ENCODE results near the gene POLR1A. TPM values are rescaled to one million over a fixed set of nuclear protein-coding genes. Genes with fewer than 3 reads are reported as not detected.

The POLR1A gene
- total RNA-seq, 1 experiment from 2014 or later = 47.5 TPM

GRCh38 chr2:86072271-86072858, 33.3 kb downstream of the POLR1A start (continued):
- TF ChIP-seq SMAD4 (CRISPR knock-in tag; IDR thresholded peaks at IDR 0.05) (no peak), ESRRA (CRISPR knock-in tag; IDR thresholded peaks at IDR 0.05; ENCODE audit: borderline replicate concordance) (no peak)

- ChIA-PET POLR2A (no interaction called here), CTCF (interaction anchor here (1.7 kb wide), 1 partner anchor 9 kb away, joined by 4 read pairs; no protein-coding TSS in a partner anchor)
- no peak for DNase-seq (ENCODE audit: low spot score)
- TF ChIP-seq SOX15 (CRISPR knock-in tag; IDR thresholded peaks at IDR 0.05) (no peak), NFYB (CRISPR knock-in tag; conservative IDR thresholded peaks at IDR 0.05; ENCODE audit: low read depth) (no peak), JAZF1 (CRISPR knock-in tag; IDR thresholded peaks at IDR 0.05) (no peak), NFE2L1 (CRISPR knock-in tag; IDR thresholded peaks at IDR 0.05) (no peak), ZBTB43 (CRISPR knock-in tag; IDR thresholded peaks at IDR 0.05) (no peak), ELF4 (CRISPR knock-in tag; IDR thresholded peaks at IDR 0.05; ENCODE audit: low read depth) (no peak), ATF2 (CRISPR knock-in tag; IDR thresholded peaks at IDR 0.05; ENCODE audit: borderline replicate concordance, low read depth) (no peak), ZNF416 (CRISPR knock-in tag; IDR thresholded peaks at IDR 0.05) (no peak), FOXP1 (CRISPR knock-in tag; IDR thresholded peaks at IDR 0.05; ENCODE audit: borderline replicate concordance) (no peak), GTF2I (CRISPR knock-in tag; conservative IDR thresholded peaks at IDR 0.05) (no peak), FOXK1 (CRISPR knock-in tag; IDR thresholded peaks at IDR 0.05) (no peak), GRHL2 (CRISPR knock-in tag; IDR thresholded peaks at IDR 0.05; ENCODE audit: insufficient replicate concordance, severe bottlenecking) (no peak), ERG (CRISPR knock-in tag; IDR thresholded peaks at IDR 0.05) (no peak), ZBTB21 (CRISPR knock-in tag; IDR thresholded peaks at IDR 0.05; ENCODE audit: borderline replicate concordance) (no peak), ZNF219 (CRISPR knock-in tag; IDR thresholded peaks at IDR 0.05; ENCODE audit: borderline replicate concordance) (no peak)
- TF ChIP-seq, protein P1, sequence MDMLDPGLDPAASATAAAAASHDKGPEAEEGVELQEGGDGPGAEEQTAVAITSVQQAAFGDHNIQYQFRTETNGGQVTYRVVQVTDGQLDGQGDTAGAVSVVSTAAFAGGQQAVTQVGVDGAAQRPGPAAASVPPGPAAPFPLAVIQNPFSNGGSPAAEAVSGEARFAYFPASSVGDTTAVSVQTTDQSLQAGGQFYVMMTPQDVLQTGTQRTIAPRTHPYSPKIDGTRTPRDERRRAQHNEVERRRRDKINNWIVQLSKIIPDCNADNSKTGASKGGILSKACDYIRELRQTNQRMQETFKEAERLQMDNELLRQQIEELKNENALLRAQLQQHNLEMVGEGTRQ (CRISPR knock-in tag; IDR thresholded peaks at IDR 0.05) = no peak
- TF ChIP-seq, protein P2, sequence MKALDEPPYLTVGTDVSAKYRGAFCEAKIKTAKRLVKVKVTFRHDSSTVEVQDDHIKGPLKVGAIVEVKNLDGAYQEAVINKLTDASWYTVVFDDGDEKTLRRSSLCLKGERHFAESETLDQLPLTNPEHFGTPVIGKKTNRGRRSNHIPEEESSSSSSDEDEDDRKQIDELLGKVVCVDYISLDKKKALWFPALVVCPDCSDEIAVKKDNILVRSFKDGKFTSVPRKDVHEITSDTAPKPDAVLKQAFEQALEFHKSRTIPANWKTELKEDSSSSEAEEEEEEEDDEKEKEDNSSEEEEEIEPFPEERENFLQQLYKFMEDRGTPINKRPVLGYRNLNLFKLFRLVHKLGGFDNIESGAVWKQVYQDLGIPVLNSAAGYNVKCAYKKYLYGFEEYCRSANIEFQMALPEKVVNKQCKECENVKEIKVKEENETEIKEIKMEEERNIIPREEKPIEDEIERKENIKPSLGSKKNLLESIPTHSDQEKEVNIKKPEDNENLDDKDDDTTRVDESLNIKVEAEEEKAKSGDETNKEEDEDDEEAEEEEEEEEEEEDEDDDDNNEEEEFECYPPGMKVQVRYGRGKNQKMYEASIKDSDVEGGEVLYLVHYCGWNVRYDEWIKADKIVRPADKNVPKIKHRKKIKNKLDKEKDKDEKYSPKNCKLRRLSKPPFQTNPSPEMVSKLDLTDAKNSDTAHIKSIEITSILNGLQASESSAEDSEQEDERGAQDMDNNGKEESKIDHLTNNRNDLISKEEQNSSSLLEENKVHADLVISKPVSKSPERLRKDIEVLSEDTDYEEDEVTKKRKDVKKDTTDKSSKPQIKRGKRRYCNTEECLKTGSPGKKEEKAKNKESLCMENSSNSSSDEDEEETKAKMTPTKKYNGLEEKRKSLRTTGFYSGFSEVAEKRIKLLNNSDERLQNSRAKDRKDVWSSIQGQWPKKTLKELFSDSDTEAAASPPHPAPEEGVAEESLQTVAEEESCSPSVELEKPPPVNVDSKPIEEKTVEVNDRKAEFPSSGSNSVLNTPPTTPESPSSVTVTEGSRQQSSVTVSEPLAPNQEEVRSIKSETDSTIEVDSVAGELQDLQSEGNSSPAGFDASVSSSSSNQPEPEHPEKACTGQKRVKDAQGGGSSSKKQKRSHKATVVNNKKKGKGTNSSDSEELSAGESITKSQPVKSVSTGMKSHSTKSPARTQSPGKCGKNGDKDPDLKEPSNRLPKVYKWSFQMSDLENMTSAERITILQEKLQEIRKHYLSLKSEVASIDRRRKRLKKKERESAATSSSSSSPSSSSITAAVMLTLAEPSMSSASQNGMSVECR (CRISPR knock-in tag; IDR thresholded peaks at IDR 0.05; ENCODE audit: borderline replicate concordance) = no peak
- TF ChIP-seq, protein P3, sequence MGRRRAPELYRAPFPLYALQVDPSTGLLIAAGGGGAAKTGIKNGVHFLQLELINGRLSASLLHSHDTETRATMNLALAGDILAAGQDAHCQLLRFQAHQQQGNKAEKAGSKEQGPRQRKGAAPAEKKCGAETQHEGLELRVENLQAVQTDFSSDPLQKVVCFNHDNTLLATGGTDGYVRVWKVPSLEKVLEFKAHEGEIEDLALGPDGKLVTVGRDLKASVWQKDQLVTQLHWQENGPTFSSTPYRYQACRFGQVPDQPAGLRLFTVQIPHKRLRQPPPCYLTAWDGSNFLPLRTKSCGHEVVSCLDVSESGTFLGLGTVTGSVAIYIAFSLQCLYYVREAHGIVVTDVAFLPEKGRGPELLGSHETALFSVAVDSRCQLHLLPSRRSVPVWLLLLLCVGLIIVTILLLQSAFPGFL (CRISPR knock-in tag; IDR thresholded peaks at IDR 0.05; ENCODE audit: borderline replicate concordance) = no peak
- TF ChIP-seq, protein P4, sequence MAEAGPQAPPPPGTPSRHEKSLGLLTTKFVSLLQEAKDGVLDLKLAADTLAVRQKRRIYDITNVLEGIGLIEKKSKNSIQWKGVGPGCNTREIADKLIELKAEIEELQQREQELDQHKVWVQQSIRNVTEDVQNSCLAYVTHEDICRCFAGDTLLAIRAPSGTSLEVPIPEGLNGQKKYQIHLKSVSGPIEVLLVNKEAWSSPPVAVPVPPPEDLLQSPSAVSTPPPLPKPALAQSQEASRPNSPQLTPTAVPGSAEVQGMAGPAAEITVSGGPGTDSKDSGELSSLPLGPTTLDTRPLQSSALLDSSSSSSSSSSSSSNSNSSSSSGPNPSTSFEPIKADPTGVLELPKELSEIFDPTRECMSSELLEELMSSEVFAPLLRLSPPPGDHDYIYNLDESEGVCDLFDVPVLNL (CRISPR knock-in tag; IDR thresholded peaks at IDR 0.05; ENCODE audit: borderline replicate concordance, low read depth) = no peak
- Mint-ChIP-seq H3K4me1 (no peaks in the 10 kb centered on the region), H3K27ac (no peak overlapping the region), H3K4me3 (no peak overlapping the region), H3K9me3 (no peaks in the 10 kb centered on the region), H3K36me3 (peaks cover 59% of the 10 kb centered on the region), H3K27me3 (ENCODE audit: low read depth) (no peaks in the 10 kb centered on the region)
- ATAC-seq = no peak
Observed at GRCh38 chr2:86070868-86071267, 34.8 kb downstream of the POLR1A start.
